ENCODE results near the gene IFT25. TPM values are rescaled to one million over a fixed set of nuclear protein-coding genes. Genes with fewer than 3 reads are reported as not detected.

IFT25 gene
- total and polyA plus RNA-seq, 12 donors, result 7.8 to 16.0 (median 10.7) TPM

DNA sequence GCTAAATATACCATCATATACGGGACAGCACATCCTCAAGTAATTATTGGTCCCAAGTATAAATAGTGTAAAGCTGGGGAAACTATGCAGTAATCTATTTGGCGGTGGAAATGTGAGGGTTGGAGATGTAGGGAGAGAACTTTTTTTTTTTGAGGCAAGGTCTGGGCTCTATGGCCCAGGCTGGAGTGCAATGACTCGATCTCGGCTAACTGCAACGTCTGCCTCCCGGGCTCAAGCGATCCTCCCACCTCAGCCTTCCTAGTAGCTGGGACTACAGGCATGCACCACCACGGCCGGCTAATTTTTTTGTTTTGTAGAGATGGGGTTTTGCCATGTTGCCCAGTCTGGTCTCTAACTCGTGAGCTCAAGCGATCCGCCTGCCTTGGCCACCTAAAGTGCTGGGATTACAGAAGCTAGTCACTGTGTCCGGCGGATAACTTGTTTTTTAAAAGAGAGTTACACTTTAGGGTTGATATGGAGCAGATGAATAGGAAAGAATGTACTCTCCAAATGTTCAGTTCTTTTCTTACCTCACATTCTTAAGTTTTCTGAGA is 1.9 kb downstream of the IFT25 start:
- ATAC-seq, result no peak
- no peak for DNase-seq
- WGBS, 2 donors, result 93 to 96% methylated on average over 14 of the region's 14 CpGs
- Histone ChIP-seq H3K36me3 (peaks cover 0 to 10% (median 0%) of the 10 kb centered on the region in 9 donors), H3K4me1 (peaks cover 0 to 52% (median 27%) of the 10 kb centered on the region in 9 donors), H3K27me3 (no peaks in the 10 kb centered on the region), H3K4me3 (no peak overlapping the region), H3K27ac (no peak overlapping the region), H3K9me3 (no peaks in the 10 kb centered on the region)
- TF ChIP-seq, protein P1, sequence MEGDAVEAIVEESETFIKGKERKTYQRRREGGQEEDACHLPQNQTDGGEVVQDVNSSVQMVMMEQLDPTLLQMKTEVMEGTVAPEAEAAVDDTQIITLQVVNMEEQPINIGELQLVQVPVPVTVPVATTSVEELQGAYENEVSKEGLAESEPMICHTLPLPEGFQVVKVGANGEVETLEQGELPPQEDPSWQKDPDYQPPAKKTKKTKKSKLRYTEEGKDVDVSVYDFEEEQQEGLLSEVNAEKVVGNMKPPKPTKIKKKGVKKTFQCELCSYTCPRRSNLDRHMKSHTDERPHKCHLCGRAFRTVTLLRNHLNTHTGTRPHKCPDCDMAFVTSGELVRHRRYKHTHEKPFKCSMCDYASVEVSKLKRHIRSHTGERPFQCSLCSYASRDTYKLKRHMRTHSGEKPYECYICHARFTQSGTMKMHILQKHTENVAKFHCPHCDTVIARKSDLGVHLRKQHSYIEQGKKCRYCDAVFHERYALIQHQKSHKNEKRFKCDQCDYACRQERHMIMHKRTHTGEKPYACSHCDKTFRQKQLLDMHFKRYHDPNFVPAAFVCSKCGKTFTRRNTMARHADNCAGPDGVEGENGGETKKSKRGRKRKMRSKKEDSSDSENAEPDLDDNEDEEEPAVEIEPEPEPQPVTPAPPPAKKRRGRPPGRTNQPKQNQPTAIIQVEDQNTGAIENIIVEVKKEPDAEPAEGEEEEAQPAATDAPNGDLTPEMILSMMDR (IDR thresholded peaks at IDR 0.05), result no peak
- intact Hi-C loops (cut with DNase I), result loop anchor here in 4 of 10 donors (2.0 to 10.0 kb wide), 4 partner anchors 51 to 111 kb away; partner anchors contain the start of genes TCEANC2 (in 2 of the 4), TMEM59 (in 2 of the 4), YIPF1 (in 2 of the 4) and DIO1 (in 1 of the 4)

DNA sequence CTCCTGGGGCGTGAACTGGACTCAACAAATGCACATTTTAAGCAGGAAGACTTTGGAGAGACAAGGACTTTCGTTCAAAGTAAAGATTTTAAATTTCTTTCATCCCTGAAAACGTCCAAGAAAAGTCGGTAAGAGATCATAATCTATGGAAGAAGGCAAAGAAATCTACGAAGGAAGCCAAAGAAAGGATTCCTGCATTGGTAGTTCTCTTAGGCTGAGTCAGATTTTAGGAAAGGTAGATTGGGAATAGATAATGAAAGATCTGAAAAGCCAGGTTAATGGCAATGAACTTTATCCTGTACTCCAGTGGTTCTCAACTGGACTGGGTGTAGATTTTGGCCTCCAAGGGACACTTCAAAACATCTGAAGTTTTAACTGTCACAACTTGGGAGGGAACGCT is 2.4 kb downstream of the IFT25 start:
- Histone ChIP-seq H3K27me3 (no peaks in the 10 kb centered on the region), H3K4me3 (no peak overlapping the region), H3K9me3 (no peaks in the 10 kb centered on the region), H3K36me3 (peaks cover 0 to 14% (median 0%) of the 10 kb centered on the region in 9 donors), H3K4me1 (peaks cover 0 to 55% (median 26%) of the 10 kb centered on the region in 9 donors), H3K27ac (no peak overlapping the region)
- DNase-seq (no peak), ATAC-seq (no peak)
- intact Hi-C loops (cut with DNase I), result loop anchor here in 3 of 10 donors (5.0 to 10.0 kb wide), 3 partner anchors 51 to 112 kb away; partner anchors contain the start of genes TCEANC2 (in 2 of the 3), TMEM59 (in 2 of the 3) and DIO1 (in 1 of the 3)
- 95 to 96% methylated on average over 6 of the region's 6 CpGs for WGBS, 2 donors
- TF ChIP-seq, protein P1 (IDR thresholded peaks at IDR 0.05), result no peak

DNA sequence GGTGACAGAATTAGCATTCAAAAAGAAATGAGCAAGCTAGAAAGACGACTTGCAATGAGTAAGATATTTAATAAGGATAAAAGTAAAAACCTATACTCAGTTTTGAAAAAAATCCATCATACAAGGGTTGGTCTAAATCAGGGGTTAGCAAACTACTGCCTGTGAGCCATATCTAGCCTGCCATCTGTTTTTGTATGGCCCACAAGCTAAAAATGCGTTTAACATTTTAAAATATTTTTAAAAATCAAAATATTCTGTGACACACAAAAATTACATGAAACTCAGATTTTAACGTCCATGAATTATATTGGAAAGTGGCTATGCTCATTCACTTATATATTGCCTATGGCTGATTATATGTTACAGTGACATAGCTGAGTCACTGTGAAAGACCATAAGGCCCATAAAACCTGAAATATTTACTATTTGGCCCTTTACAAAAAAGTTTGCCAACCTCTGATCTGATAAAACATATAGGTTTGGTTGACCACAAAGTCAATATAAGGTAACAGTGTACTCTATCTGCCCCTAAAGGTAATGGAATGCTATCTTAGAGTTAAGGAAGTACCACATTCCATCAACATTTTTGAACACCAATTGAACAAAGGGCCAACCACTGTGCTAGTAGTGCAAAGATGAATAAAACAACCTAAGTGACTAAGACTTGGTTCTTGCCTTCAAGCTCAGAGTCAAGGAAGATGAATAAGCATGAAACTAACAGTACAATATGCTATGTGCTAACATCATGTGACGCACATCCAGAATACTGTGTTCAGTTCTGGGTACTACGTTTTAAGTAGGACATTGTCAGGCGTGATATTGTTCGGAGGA is 3.2 kb downstream of the IFT25 start:
- TF ChIP-seq, protein P1 (IDR thresholded peaks at IDR 0.05), result no peak
- intact Hi-C loops (cut with DNase I), result loop anchor here in 3 of 10 donors (5.0 to 10.0 kb wide), 3 partner anchors 50 to 112 kb away; partner anchors contain the start of genes TCEANC2 (in 2 of the 3), TMEM59 (in 2 of the 3) and DIO1 (in 1 of the 3)
- 91 to 93% methylated on average over 7 of the region's 7 CpGs for WGBS, 2 donors

DNA sequence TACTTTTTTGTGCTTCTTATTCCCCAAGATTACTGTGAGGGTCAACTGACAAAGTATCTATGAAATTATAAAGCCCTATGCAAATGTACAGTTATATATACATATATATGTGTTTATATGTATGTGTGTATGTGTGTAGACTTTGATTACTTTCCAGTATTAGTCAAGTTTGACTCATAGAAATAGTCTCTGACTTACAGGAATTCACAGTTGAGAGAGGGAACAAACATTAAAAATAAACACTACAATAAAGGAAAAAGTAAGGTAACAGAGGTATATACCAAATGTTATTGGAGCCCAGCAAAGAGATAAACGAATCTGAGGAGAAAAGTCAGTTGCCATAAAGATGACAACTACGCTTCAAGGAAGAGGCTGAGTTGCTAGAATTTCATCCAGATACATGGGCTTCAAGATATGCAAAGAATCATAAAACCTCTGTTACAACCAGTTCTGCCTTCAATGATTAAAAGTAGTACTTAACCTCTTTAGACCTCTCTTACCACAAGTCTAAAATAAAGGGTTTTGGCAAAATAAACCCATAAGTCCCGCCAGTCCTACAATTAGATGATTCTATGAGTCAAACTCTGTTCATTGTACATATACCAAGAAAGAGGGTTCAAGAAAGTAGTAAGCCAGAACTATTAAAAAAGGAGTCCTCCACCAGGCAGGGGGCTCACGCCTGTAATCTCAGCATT is 7.2 kb downstream of the IFT25 start:
- H3K9me3 ChIP-seq, result peaks cover 0 to 16% (median 0%) of the 10 kb centered on the region in 11 donors
- H3K4me1 ChIP-seq, result peaks cover 0 to 27% (median 0%) of the 10 kb centered on the region in 9 donors
- H3K27me3 ChIP-seq, result no peaks in the 10 kb centered on the region
- 93 to 95% methylated on average over 4 of the region's 4 CpGs for WGBS, 2 donors
- H3K36me3 ChIP-seq, result peaks cover 0 to 44% (median 7%) of the 10 kb centered on the region in 9 donors
- DNase-seq, result no peak
- intact Hi-C loops (cut with DNase I), result loop anchor here in 1 of 10 donors (5.0 kb wide), 1 partner anchor 834 kb away; no protein-coding TSS in a partner anchor
- no peak overlapping the region for H3K4me3 ChIP-seq
- no peak overlapping the region for H3K27ac ChIP-seq
- no peak for ATAC-seq
- TF ChIP-seq, protein P1 (IDR thresholded peaks at IDR 0.05), result no peak

More for the DNA sequence above, 3.2 kb downstream of the IFT25 start:
- DNase-seq (no peak), ATAC-seq (no peak)
- Histone ChIP-seq H3K4me1 (peaks cover 0 to 50% (median 18%) of the 10 kb centered on the region in 9 donors), H3K27me3 (no peaks in the 10 kb centered on the region), H3K36me3 (peaks cover 0 to 20% (median 0%) of the 10 kb centered on the region in 9 donors), H3K27ac (no peak overlapping the region), H3K9me3 (no peaks in the 10 kb centered on the region), H3K4me3 (no peak overlapping the region)

Data from heart right ventricle (tissue), 16 donors.